ENCODE results near the gene WIPF3.

Gene WIPF3

GRCh38 chr7:29852457-29852856, 46.1 kb downstream of the WIPF3 start:
- no peak for DNase-seq

GRCh38 chr7:29853072-29853471, 46.8 kb downstream of the WIPF3 start:
- DNase-seq = no peak

GRCh38 chr7:29853789-29854188, 47.5 kb downstream of the WIPF3 start:
- DNase-seq = no peak

GRCh38 chr7:29854257-29854938, 48.1 kb downstream of the WIPF3 start:
- no peak for DNase-seq

GRCh38 chr7:29857654-29858053, 51.3 kb downstream of the WIPF3 start:
- no peak for DNase-seq

GRCh38 chr7:29858191-29858951, 52.1 kb downstream of the WIPF3 start:
- DNase-seq = no peak

- DNase-seq = no peak
Observed at GRCh38 chr7:29859104-29859503, 52.8 kb downstream of the WIPF3 start.

- no peak for DNase-seq
Observed at GRCh38 chr7:29859524-29860185, 53.3 kb downstream of the WIPF3 start.

GRCh38 chr7:29860186-29860585, 53.9 kb downstream of the WIPF3 start:
- DNase-seq = no peak

- DNase-seq = no peak
Observed at GRCh38 chr7:29861884-29862283, 55.6 kb downstream of the WIPF3 start.

- DNase-seq = no peak
Observed at GRCh38 chr7:29864656-29865055, 58.3 kb downstream of the WIPF3 start.

GRCh38 chr7:29865526-29865925, 59.2 kb downstream of the WIPF3 start:
- DNase-seq = no peak

- peak; percentile 20 for DNase-seq
Observed at GRCh38 chr7:29866490-29866930, 60.2 kb downstream of the WIPF3 start.

- DNase-seq = no peak
Observed at GRCh38 chr7:29871787-29872398, 65.6 kb downstream of the WIPF3 start.

- no peak for DNase-seq
Observed at GRCh38 chr7:29873644-29874294, 67.5 kb downstream of the WIPF3 start.

GRCh38 chr7:29875741-29876140, 69.4 kb downstream of the WIPF3 start:
- DNase-seq = no peak

GRCh38 chr7:29877196-29877595, 70.9 kb downstream of the WIPF3 start:
- no peak for DNase-seq

GRCh38 chr7:29878081-29878688, 71.9 kb downstream of the WIPF3 start:
- DNase-seq = peak; percentile 79

- no peak for DNase-seq
Observed at GRCh38 chr7:29879609-29880008, 73.3 kb downstream of the WIPF3 start.

- no peak for DNase-seq
Observed at GRCh38 chr7:29881724-29882123, 75.4 kb downstream of the WIPF3 start.

GRCh38 chr7:29882481-29882880, 76.2 kb downstream of the WIPF3 start:
- no peak for DNase-seq
